Anterior cingulate cortex (tissue), 58 donors: Measurements from ENCODE around the gene SMYD4.
"Not testable (repeated sequence)": the region's sequence is repeated elsewhere in the genome, so short reads cannot be mapped to it uniquely, and the experiment has no call there.

Experiments used
- DNase-seq, 58 donors: peaks; one replicate each; lab custom pipeline; 2025; lab: John Stamatoyannopoulos, UW

The SMYD4 gene

GRCh38 chr17:1829592-1830257 lies at the start of gene SMYD4, which contains the start of gene RPA1:
Gene SMYD4, minus strand, starts transcription at chr17:1829902. Its CDS starts 1,908 bp downstream, at chr17:1827994.
Gene RPA1, plus strand, starts transcription at chr17:1830005. Its CDS starts 89 bp downstream, at chr17:1830094.
- peak; percentile 30 to 91 (median 81) for DNase-seq

- DNase-seq = no peak
Measured at GRCh38 chr17:1878419-1879121, 48.9 kb upstream of the SMYD4 start.

- DNase-seq = no peak
Measured at GRCh38 chr17:1875597-1875996, 45.9 kb upstream of the SMYD4 start.

GRCh38 chr17:1873418-1873817 lies 43.7 kb upstream of the SMYD4 start:
- no peak for DNase-seq

- DNase-seq = no peak
Measured at GRCh38 chr17:1872976-1873375, 43.3 kb upstream of the SMYD4 start.

- DNase-seq = no peak
Measured at GRCh38 chr17:1872254-1872653, 42.6 kb upstream of the SMYD4 start.

- no peak for DNase-seq
Measured at GRCh38 chr17:1871756-1872155, 42.1 kb upstream of the SMYD4 start.

- no peak for DNase-seq
Measured at GRCh38 chr17:1870592-1870991, 40.9 kb upstream of the SMYD4 start.

GRCh38 chr17:1868090-1868489 lies 38.4 kb upstream of the SMYD4 start:
- DNase-seq = no peak

- DNase-seq = no peak
Measured at GRCh38 chr17:1867307-1867706, 37.6 kb upstream of the SMYD4 start.

GRCh38 chr17:1865252-1866037 lies 35.7 kb upstream of the SMYD4 start:
- DNase-seq = peak in 1 of 58 donors; percentile 3

GRCh38 chr17:1861391-1862010 lies 31.8 kb upstream of the SMYD4 start:
- no peak for DNase-seq

- DNase-seq = no peak
Measured at GRCh38 chr17:1860978-1861377, 31.3 kb upstream of the SMYD4 start.

GRCh38 chr17:1856462-1856861 lies 26.8 kb upstream of the SMYD4 start:
- DNase-seq = not testable (repeated sequence)

- DNase-seq = no peak
Measured at GRCh38 chr17:1853698-1854097, 24.0 kb upstream of the SMYD4 start.

GRCh38 chr17:1852327-1852726 lies 22.6 kb upstream of the SMYD4 start:
- no peak for DNase-seq

- DNase-seq = no peak
Measured at GRCh38 chr17:1847191-1847590, 17.5 kb upstream of the SMYD4 start.

- no peak for DNase-seq
Measured at GRCh38 chr17:1843947-1844346, 14.2 kb upstream of the SMYD4 start.

- no peak for DNase-seq
Measured at GRCh38 chr17:1839516-1839915, 9.8 kb upstream of the SMYD4 start.

GRCh38 chr17:1834380-1835149 lies 4.9 kb upstream of the SMYD4 start:
- no peak for DNase-seq
